ENCODE data around the gene SLC46A3.

SLC46A3 gene

DNA sequence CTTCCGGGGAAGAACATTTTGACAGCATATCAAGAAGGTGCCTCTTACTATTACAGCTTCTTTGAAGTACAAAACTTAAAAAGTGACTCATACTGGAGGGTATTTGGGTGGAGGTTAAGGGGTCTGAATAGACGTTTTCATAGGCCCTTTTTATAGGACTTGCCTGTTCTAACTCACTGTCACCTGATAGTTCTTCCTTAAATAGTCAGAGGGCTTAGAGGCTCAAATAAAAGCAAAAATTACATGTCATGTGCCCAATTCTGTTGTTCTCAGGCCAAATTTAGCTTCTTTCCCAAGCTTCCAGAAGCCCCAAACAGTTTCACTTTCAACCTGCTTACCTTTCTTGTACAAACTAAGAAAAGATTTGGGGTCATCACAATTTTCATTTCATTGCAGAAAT, 16.1 kb upstream of the SLC46A3 start:
- TF ChIP-seq, protein P1, sequence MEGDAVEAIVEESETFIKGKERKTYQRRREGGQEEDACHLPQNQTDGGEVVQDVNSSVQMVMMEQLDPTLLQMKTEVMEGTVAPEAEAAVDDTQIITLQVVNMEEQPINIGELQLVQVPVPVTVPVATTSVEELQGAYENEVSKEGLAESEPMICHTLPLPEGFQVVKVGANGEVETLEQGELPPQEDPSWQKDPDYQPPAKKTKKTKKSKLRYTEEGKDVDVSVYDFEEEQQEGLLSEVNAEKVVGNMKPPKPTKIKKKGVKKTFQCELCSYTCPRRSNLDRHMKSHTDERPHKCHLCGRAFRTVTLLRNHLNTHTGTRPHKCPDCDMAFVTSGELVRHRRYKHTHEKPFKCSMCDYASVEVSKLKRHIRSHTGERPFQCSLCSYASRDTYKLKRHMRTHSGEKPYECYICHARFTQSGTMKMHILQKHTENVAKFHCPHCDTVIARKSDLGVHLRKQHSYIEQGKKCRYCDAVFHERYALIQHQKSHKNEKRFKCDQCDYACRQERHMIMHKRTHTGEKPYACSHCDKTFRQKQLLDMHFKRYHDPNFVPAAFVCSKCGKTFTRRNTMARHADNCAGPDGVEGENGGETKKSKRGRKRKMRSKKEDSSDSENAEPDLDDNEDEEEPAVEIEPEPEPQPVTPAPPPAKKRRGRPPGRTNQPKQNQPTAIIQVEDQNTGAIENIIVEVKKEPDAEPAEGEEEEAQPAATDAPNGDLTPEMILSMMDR (IDR thresholded peaks at IDR 0.05; ENCODE audit: borderline replicate concordance, control extremely low read depth, extremely low read depth, insufficient read depth, missing control alignments), result no peak
- in situ Hi-C loops (cut with MboI; ENCODE audit: low sequenced_read_pairs, unreplicated experiment), result no loop called here
- no peak for DNase-seq (ENCODE audit: low spot score)

DNA sequence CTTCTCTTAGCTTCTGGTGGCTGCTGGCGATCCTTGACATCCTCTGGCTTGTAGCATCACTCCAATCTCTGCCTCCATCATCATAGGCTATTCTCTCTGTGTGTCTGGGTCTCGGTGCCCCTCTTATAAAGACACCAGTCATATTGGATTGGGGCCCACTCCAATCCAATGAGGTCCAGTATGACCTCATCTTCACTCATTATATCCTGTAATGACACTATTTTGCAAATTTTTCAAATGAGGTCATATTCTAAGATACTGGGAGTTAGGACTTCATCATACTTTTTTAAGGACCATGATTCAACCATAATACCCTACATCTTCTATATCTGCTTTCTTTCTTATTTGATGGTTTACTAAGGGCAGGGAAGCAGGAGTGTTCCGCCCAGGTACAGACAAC, 12.0 kb upstream of the SLC46A3 start:
- DNase-seq (ENCODE audit: low spot score), result no peak
- in situ Hi-C loops (cut with MboI; ENCODE audit: low sequenced_read_pairs, unreplicated experiment), result no loop called here
- TF ChIP-seq, protein P1 (IDR thresholded peaks at IDR 0.05; ENCODE audit: borderline replicate concordance, control extremely low read depth, extremely low read depth, insufficient read depth, missing control alignments), result no peak

DNA sequence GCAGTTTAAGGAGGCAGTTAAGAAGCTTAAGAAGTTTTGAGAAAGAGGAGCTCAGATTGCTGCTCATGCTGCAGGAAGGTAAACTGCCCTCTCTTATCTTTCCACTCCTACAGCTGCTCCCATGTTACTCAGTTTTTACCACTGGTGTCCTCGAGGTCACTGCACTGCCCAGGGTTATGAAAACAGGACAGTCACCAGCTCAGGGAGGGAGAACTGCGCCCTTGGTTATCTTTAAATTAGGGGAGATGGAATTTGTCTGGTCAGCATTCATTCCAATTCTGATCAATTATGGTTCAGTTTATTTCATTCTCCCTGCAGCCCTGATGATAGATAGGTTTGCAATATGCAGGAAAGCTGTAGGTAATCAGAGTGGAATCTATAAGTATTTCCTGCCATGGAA, 10.8 kb upstream of the SLC46A3 start:
- DNase-seq (ENCODE audit: low spot score), result no peak
- in situ Hi-C loops (cut with MboI; ENCODE audit: low sequenced_read_pairs, unreplicated experiment), result no loop called here

DNA sequence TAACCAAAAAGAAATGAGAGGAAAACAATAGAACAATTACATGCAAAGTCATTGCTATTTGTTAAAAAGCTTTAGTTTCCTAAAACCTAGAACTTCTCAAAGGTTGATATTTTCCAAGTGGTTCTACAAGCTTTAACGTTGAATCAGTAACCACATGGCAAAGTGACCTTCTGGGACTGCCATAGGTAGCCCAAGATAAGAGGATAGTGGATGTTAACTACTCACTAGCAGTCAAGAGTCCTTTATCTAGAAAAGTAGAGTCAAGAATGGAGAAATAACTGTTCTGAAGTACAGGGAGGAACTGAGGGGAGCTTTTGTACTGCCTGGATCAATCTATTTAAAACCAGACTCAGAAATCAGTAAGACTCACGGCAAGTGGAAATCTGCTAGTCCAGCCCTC, 9.9 kb upstream of the SLC46A3 start:
- in situ Hi-C loops (cut with MboI; ENCODE audit: low sequenced_read_pairs, unreplicated experiment), result no loop called here
- DNase-seq (ENCODE audit: low spot score), result no peak
- TF ChIP-seq, protein P1 (IDR thresholded peaks at IDR 0.05; ENCODE audit: borderline replicate concordance, control extremely low read depth, extremely low read depth, insufficient read depth, missing control alignments), result no peak

More for the DNA sequence above, 10.8 kb upstream of the SLC46A3 start:
- TF ChIP-seq, protein P1 (IDR thresholded peaks at IDR 0.05; ENCODE audit: borderline replicate concordance, control extremely low read depth, extremely low read depth, insufficient read depth, missing control alignments), result no peak

DNA sequence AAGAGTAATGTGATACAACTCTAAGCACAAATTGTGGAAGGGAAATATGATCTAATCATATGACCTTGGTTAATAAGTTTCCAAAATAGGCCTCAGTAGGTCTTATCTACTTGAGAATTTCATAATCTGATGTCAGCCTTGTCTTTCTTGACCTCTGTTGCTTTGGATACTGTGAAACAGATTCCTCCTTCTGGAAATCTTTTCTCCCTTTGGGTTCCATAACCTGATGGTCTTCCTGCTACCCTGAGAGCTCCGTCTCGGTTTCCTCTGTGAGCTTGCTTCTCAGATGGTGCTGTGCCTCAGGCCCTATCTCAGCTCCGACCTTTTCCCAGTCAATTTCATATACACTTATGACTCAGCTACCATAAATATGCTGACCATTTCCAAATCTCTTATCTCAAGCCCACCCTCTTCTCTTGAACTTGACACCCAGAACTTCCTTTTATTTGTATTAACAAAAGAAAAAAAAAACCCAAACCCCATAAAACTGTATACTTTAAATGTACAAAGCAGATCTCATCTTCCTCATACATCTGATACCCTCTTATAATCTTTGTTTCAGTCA, 6.4 kb upstream of the SLC46A3 start:
- in situ Hi-C loops (cut with MboI; ENCODE audit: low sequenced_read_pairs, unreplicated experiment), result no loop called here
- TF ChIP-seq, protein P1 (IDR thresholded peaks at IDR 0.05; ENCODE audit: borderline replicate concordance, control extremely low read depth, extremely low read depth, insufficient read depth, missing control alignments), result no peak
- DNase-seq (ENCODE audit: low spot score), result no peak

DNA sequence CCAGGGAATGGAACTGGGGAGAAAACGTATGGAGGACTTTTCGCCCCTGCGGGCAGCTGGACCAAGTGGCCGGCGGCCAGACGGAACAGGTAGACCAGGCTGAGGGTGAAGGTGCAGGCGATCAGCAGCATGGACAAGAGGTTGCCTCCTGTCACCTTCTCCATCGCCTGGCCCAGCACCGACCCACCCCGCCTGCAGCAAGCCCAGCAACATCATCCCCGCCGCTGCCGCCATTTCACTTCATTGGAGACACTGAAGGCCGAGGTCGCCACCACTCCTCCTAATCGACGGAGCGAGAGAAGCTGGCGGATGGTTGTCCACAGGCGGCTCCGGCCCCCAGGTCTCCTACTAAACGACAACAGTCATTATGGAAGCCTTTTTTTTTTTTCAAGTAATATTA, 5.0 kb upstream of the SLC46A3 start:
- DNase-seq (ENCODE audit: low spot score), result no peak
- TF ChIP-seq, protein P1 (IDR thresholded peaks at IDR 0.05; ENCODE audit: borderline replicate concordance, control extremely low read depth, extremely low read depth, insufficient read depth, missing control alignments), result no peak

More for the DNA sequence above, 5.0 kb upstream of the SLC46A3 start:
- in situ Hi-C loops (cut with MboI; ENCODE audit: low sequenced_read_pairs, unreplicated experiment), result no loop called here
